K562 (cell line): ENCODE data around the gene MAGI2. TPM values are rescaled to one million over a fixed set of nuclear protein-coding genes. Genes with fewer than 3 reads are reported as not detected.

ENCODE experiments used
- ATAC-seq: fragments of 200-7000 bp; cut with Tn5 transposase; 3 replicates; pipeline ENCODE4 v1.9.1; 2020; ENCODE audit warnings: moderate library complexity
- BruUV-seq: library from RNA; stranded (reverse); fragments of 400-500 nt; replicated peaks from 2 replicates; lab custom pipeline; 2021; lab: Mats Ljungman, UMichigan
- CTCF ChIA-PET: fragments of 300-600 bp; formaldehyde crosslinking; extraction: SDS; loops from one replicate; lab custom pipeline; 2021; ENCODE audit warnings: low intra/inter-chr PET ratio; lab: Yijun Ruan, JAX
- POLR2A ChIA-PET: fragments of 300-600, 350-650 bp; sonication (Branson Sonifier 250); formaldehyde crosslinking; extraction: SDS; loops from one replicate; lab custom pipeline; 2021; ENCODE audit warnings: antibody characterized with exemption, inconsistent platforms; lab: Yijun Ruan, JAX
- DNase-seq, 4 experiments: peaks; one replicate each; pipeline versions ENCODE4 v3.0.0 to v3.0.0-alpha.2; 2011 to 2018; ENCODE audit warnings: low spot score in 3 of 4, mixed read lengths in 3 of 4; ENCODE audit errors: extremely low read depth in 1 of 4
- FAIRE-seq: peaks from 2 replicates; lab custom pipeline; 2011; peaks lifted over from hg19 to GRCh38; lab: Jason Lieb, UNC
- H2AFZ ChIP-seq: 2 replicates; pipeline ENCODE4 v1.6.0; 2011; ENCODE audit warnings: low read depth, low read length, control low read depth, inconsistent platforms
- H3K27ac ChIP-seq: fragments of 200-600 bp; 3 replicates; pipeline ENCODE4 v1.8.0; 2011; ENCODE audit warnings: low read depth, mild to moderate bottlenecking, control low read depth, inconsistent platforms, low read length, moderate library complexity, mixed read lengths; ENCODE audit errors: extremely low read depth
- H3K27me3 ChIP-seq, 2 experiments: fragments of 300-600 bp in 1 of 2; 2 replicates in 1 of 2; 3 replicates in 1 of 2; pipeline versions ENCODE4 v1.6.0 to v1.8.0; 2011; ENCODE audit warnings: inconsistent platforms in 2 of 2, low read length in 2 of 2, mild to moderate bottlenecking in 1 of 2, mixed read lengths in 1 of 2, moderate library complexity in 1 of 2; ENCODE audit not compliant: control insufficient read depth in 2 of 2, insufficient read depth in 2 of 2
- H3K36me3 ChIP-seq: fragments of 300-600 bp; 3 replicates; pipeline ENCODE4 v1.8.0; 2011; ENCODE audit warnings: mild to moderate bottlenecking, low read length, inconsistent platforms; ENCODE audit not compliant: control insufficient read depth, insufficient read depth
- H3K4me1 ChIP-seq, 2 experiments: fragments of 200-600 bp in 1 of 2; replicated peaks in 1 of 2; 2 replicates in 1 of 2; 3 replicates in 1 of 2; pipeline versions ENCODE4 v1.5.1 to v1.8.0; 2011; ENCODE audit warnings: inconsistent platforms in 2 of 2, low read length in 2 of 2, mild to moderate bottlenecking in 1 of 2, mixed read lengths in 1 of 2, moderate library complexity in 1 of 2; ENCODE audit not compliant: control insufficient read depth in 2 of 2, insufficient read depth in 2 of 2
- H3K4me2 ChIP-seq: 2 replicates; pipeline ENCODE4 v1.6.1; 2011; ENCODE audit warnings: low read length, control low read depth, inconsistent platforms, mixed read lengths; ENCODE audit not compliant: insufficient read depth
- H3K4me3 ChIP-seq: fragments of 200-600 bp; sonication (generic), shearing (Covaris generic); 2 replicates; pipeline ENCODE4 v1.5.1; 2016; ENCODE audit warnings: control low read depth, inconsistent platforms
- H3K79me2 ChIP-seq: fragments of 200-600 bp; 3 replicates; pipeline ENCODE4 v1.8.0; 2011; ENCODE audit warnings: low read length, inconsistent platforms; ENCODE audit not compliant: control insufficient read depth, insufficient read depth
- H3K9ac ChIP-seq, 2 experiments: 2 replicates each; pipeline versions ENCODE4 v1.6.0 to v1.6.1; 2011; ENCODE audit warnings: low read depth in 2 of 2, low read length in 2 of 2, control low read depth in 1 of 2, inconsistent platforms in 1 of 2, mild to moderate bottlenecking in 1 of 2, mixed read lengths in 1 of 2; ENCODE audit not compliant: insufficient read depth in 1 of 2
- H3K9me1 ChIP-seq: one replicate; pipeline ENCODE4 v1.6.0; 2011; ENCODE audit warnings: inconsistent platforms, mild to moderate bottlenecking, low read length, moderate library complexity; ENCODE audit not compliant: control insufficient read depth, insufficient read depth
- H3K9me3 ChIP-seq: replicated peaks from 2 replicates; pipeline ENCODE4 v1.5.1; 2011; ENCODE audit warnings: low read depth, low read length, inconsistent platforms; ENCODE audit not compliant: control insufficient read depth, insufficient read depth
- H4K20me1 ChIP-seq: replicated peaks from 2 replicates; pipeline ENCODE4 v1.6.1; 2011; ENCODE audit warnings: low read length, inconsistent platforms, mixed read lengths; ENCODE audit not compliant: control insufficient read depth, insufficient read depth
- AFF4 ChIP-seq: sonication (generic); formaldehyde crosslinking; IDR thresholded peaks from 2 replicates; pipeline ENCODE4 v1.8.0; 2023; ENCODE audit warnings: mild to moderate bottlenecking, missing genetic modification reagents
- ELF2 ChIP-seq: fragments of 250-450 bp; sonication (Bioruptor Pico); IDR thresholded peaks from 2 replicates; pipeline ENCODE4 v1.5.0; 2021; ENCODE audit warnings: mild to moderate bottlenecking
- MTA2 ChIP-seq: fragments of 450-650 bp; IDR thresholded peaks from 2 replicates; pipeline ENCODE4 v1.6.1; 2016; ENCODE audit warnings: low read depth
- MXI1 ChIP-seq: IDR thresholded peaks from 2 replicates; pipeline ENCODE4 v1.6.1; 2011; ENCODE audit warnings: low read depth, mild to moderate bottlenecking, improper control_type of control experiment, low read length
- MYC ChIP-seq, 2 experiments: fragments of 250-450 bp in 1 of 2; sonication (Bioruptor Pico) in 1 of 2; IDR thresholded peaks; 2 replicates each; pipeline versions ENCODE4 v1.5.1 to v1.6.1; 2012 to 2021; ENCODE audit warnings: low read depth in 2 of 2, borderline replicate concordance in 1 of 2, improper control_type of control experiment in 1 of 2, low read length in 1 of 2, mild to moderate bottlenecking in 1 of 2, moderate library complexity in 1 of 2
- NFIX ChIP-seq: fragments of 250-450 bp; sonication (Bioruptor Pico); IDR thresholded peaks from 2 replicates; pipeline ENCODE4 v1.4.0; 2020; ENCODE audit warnings: low read depth, mild to moderate bottlenecking, moderate library complexity
- PHF21A ChIP-seq: fragments of 450-650 bp; IDR thresholded peaks from 2 replicates; pipeline ENCODE4 v1.6.1; 2017; ENCODE audit warnings: low read depth, borderline replicate concordance
- SAFB ChIP-seq: fragments of 200-400 bp; formaldehyde crosslinking; IDR thresholded peaks from 2 replicates; pipeline ENCODE4 v1.6.1; 2017; ENCODE audit warnings: low read depth, low read length, borderline replicate concordance
- SIX5 ChIP-seq, 2 experiments: IDR thresholded peaks; 2 replicates each; pipeline ENCODE4 v1.6.1; 2011; ENCODE audit warnings: low read length in 2 of 2, borderline replicate concordance in 1 of 2, low read depth in 1 of 2, mild to moderate bottlenecking in 1 of 2, moderate library complexity in 1 of 2; ENCODE audit not compliant: insufficient read depth in 1 of 2
- UBTF ChIP-seq, 2 experiments: IDR thresholded peaks; 2 replicates each; pipeline ENCODE4 v1.6.1; 2012; ENCODE audit warnings: improper control_type of control experiment in 2 of 2, low read depth in 2 of 2, low read length in 2 of 2, borderline replicate concordance in 1 of 2
- ZC3H11A ChIP-seq: IDR thresholded peaks from 2 replicates; pipeline ENCODE4 v1.6.1; 2012; ENCODE audit warnings: low read depth, low read length, improper control_type of control experiment
- ZFP36 ChIP-seq: fragments of 150-350 bp; IDR thresholded peaks from 2 replicates; pipeline ENCODE4 v1.6.1; 2018; ENCODE audit warnings: low read length, low read depth; ENCODE audit not compliant: partially characterized antibody
- ZNF232 ChIP-seq: sonication (generic); formaldehyde crosslinking; IDR thresholded peaks from 2 replicates; pipeline ENCODE4 v1.8.0; 2022; ENCODE audit warnings: mild to moderate bottlenecking, missing genetic modification reagents
- ZNF644 ChIP-seq: fragments of 200-800 bp; sonication (Bioruptor generic); IDR thresholded peaks from 2 replicates; pipeline ENCODE4 v1.6.1; 2016; ENCODE audit warnings: low read depth, missing genetic modification characterization, missing compliant biosample characterization
- WGBS: fragments of 100-300 bp; shearing (Covaris generic); methylation state at CpG from one replicate; pipeline ENCODE4 v1.1.6; 2016; ENCODE audit warnings: low coverage, mixed read lengths; ENCODE audit not compliant: insufficient coverage; ENCODE audit errors: missing lambda C conversion rate; 5-methylcytosine and 5-hydroxymethylcytosine counted together
- in situ Hi-C: fragments of 300-500 bp; cut with MboI; formaldehyde crosslinking; loops from 4 replicates; pipeline ENCODE4 v1.15.0; 2018; ENCODE audit warnings: inconsistent platforms, mixed read lengths
- intact Hi-C: fragments of 100-400 bp; cut with micrococcal nuclease; formaldehyde crosslinking; loops from 2 replicates; pipeline ENCODE4 v1.14.2; 2022
- polyA plus RNA-seq, 8 experiments: library from polyadenylated mRNA; depleted of rRNA in 4 of 8; stranded (reverse) in 5 of 8; unstranded in 3 of 8; fragments of >200 nt; fragmentation: Nextera tagmentation in 2 of 8; fragmentation: Illumina TruSeq in 1 of 8; extraction: Ambion mirVana in 2 of 8; extraction: Trizol in 1 of 8; gene quantifications; 2 replicates each; pipeline versions ENCODE4 v1.2.1 to v1.2.3, GENCODE V29; 2011 to 2014; ENCODE audit warnings: inconsistent platforms in 1 of 8, missing spikeins in 1 of 8
- total RNA-seq, 7 experiments: library from RNA; depleted of rRNA in 6 of 7; stranded (reverse); fragments of >200 nt in 6 of 7; fragmentation: Illumina TruSeq in 2 of 7; extraction: Trizol in 2 of 7; gene quantifications; 2 replicates each; pipeline versions ENCODE4 v1.2.1 to v1.2.3, GENCODE V29; 2011 to 2021; ENCODE audit warnings: low replicate concordance in 1 of 7

The MAGI2 gene
- total and polyA plus RNA-seq, 9 of the 15 experiments (the other 6 are each of a cell fraction or from before 2014, with no cell fraction given) = 0.27 to 1.4 (median 0.70) TPM

- in situ Hi-C loops (no loop called here), intact Hi-C loops (no loop called here)
- Histone ChIP-seq H3K4me1 (no peaks in the 10 kb centered on the region), H3K79me2 (no peaks in the 10 kb centered on the region), H3K4me2 (no peak overlapping the region), H3K9me3 (no peaks in the 10 kb centered on the region), H3K9me1 (no peaks in the 10 kb centered on the region), H3K36me3 (no peaks in the 10 kb centered on the region), H4K20me1 (no peaks in the 10 kb centered on the region), H2AFZ (no peak overlapping the region), H3K27me3 (no peaks in the 10 kb centered on the region), H3K4me3 (no peak overlapping the region), H3K27ac (no peak overlapping the region), H3K9ac (no peak overlapping the region)
- POLR2A ChIA-PET = no interaction called here
- CTCF ChIA-PET = no interaction called here
- no TSS peak for BruUV-seq
- no peak for ATAC-seq
- no peak for DNase-seq
- WGBS = 1% methylated on average over 5 of the region's 5 CpGs
- no peak for FAIRE-seq
- TF ChIP-seq MYC (IDR thresholded peaks at IDR 0.05; ENCODE audit: low read depth, low read length) (no peak), MYC (CRISPR knock-in tag; IDR thresholded peaks at IDR 0.05; ENCODE audit: borderline replicate concordance, low read depth) (no peak), ZC3H11A (no peak), ZFP36 (no peak), MXI1 (no peak), MTA2 (no peak), NFIX (CRISPR knock-in tag) (no peak), ZNF232 (CRISPR knock-in tag) (no peak), AFF4 (CRISPR knock-in tag) (no peak), ZNF644 (tag) (no peak), PHF21A (no peak), SAFB (no peak), UBTF (IDR thresholded peaks at IDR 0.05; ENCODE audit: borderline replicate concordance in 1 of 2, low read depth in 2 of 2, low read length in 2 of 2) (no peak), ELF2 (CRISPR knock-in tag) (no peak), SIX5 (IDR thresholded peaks at IDR 0.05; ENCODE audit: borderline replicate concordance in 1 of 2, insufficient read depth in 1 of 2, low read depth in 1 of 2, low read length in 2 of 2) (no peak)
Observed at GRCh38 chr7:78487464-78487863, 966.0 kb downstream of the MAGI2 start.
